Endothelial cell of umbilical vein (primary cell): ENCODE data around the gene ZMIZ2. TPM values are rescaled to one million over a fixed set of nuclear protein-coding genes. Genes with fewer than 3 reads are reported as not detected.

Experiments
- BruUV-seq: library from RNA; stranded (reverse); fragments of 400-500 nt; replicated peaks from 2 replicates; lab custom pipeline; 2021; lab: Mats Ljungman, UMichigan
- CTCF ChIA-PET: fragments of 300-600, 350-600 bp; sonication (Branson Sonifier 250); formaldehyde crosslinking; loops from one replicate; lab custom pipeline; 2021; ENCODE audit warnings: antibody characterized with exemption, inconsistent platforms; lab: Charles Lee
- POLR2A ChIA-PET: fragments of 300-600, 350-600 bp; sonication (Branson Sonifier 250); formaldehyde crosslinking; loops from one replicate; lab custom pipeline; 2021; ENCODE audit warnings: antibody characterized with exemption, inconsistent platforms; lab: Charles Lee
- DNase-seq: peaks from one replicate; pipeline ENCODE4 v3.0.0-alpha.2; 2011; ENCODE audit warnings: low read depth, low spot score
- FAIRE-seq: peaks from 2 replicates; lab custom pipeline; 2011; peaks lifted over from hg19 to GRCh38; lab: Jason Lieb, UNC
- H2AFZ ChIP-seq: 2 replicates; pipeline ENCODE4 v1.6.0; 2012; ENCODE audit warnings: low read depth, low read length, control low read depth, inconsistent platforms
- H3K27ac ChIP-seq: 2 replicates; pipeline ENCODE4 v1.5.1; 2011; ENCODE audit warnings: low read depth, mild to moderate bottlenecking, control low read depth, low read length, moderate library complexity; ENCODE audit not compliant: insufficient read depth
- H3K27me3 ChIP-seq, 2 experiments: 2 replicates each; pipeline versions ENCODE4 v1.6.0 to v1.6.1; 2011; ENCODE audit warnings: low read length in 2 of 2, mixed read lengths in 1 of 2; ENCODE audit not compliant: control insufficient read depth in 2 of 2, insufficient read depth in 2 of 2
- H3K36me3 ChIP-seq, 2 experiments: 2 replicates in 1 of 2; 3 replicates in 1 of 2; pipeline ENCODE4 v1.5.1; 2011; ENCODE audit warnings: low read length in 2 of 2, mild to moderate bottlenecking in 1 of 2, moderate library complexity in 1 of 2; ENCODE audit not compliant: control insufficient read depth in 2 of 2, insufficient read depth in 2 of 2; ENCODE audit errors: extremely low read depth in 1 of 2
- H3K4me1 ChIP-seq: 3 replicates; pipeline ENCODE4 v1.5.1; 2011; ENCODE audit warnings: mild to moderate bottlenecking, low read length; ENCODE audit not compliant: control insufficient read depth, insufficient read depth; ENCODE audit errors: extremely low read depth
- H3K4me2 ChIP-seq: 2 replicates; pipeline ENCODE4 v1.6.1; 2011; ENCODE audit warnings: low read length, control low read depth, mixed read lengths; ENCODE audit not compliant: insufficient read depth
- H3K4me3 ChIP-seq, 3 experiments: fragments of 200-600 bp in 1 of 3; sonication (generic), shearing (Covaris generic) in 1 of 3; replicated peaks in 1 of 3; 2 replicates each; pipeline ENCODE4 v1.5.1; 2011 to 2016; ENCODE audit warnings: control low read depth in 3 of 3, low read length in 3 of 3, mild to moderate bottlenecking in 2 of 3, inconsistent platforms in 1 of 3, low read depth in 1 of 3, moderate library complexity in 1 of 3; ENCODE audit not compliant: insufficient read depth in 1 of 3
- H3K79me2 ChIP-seq: 2 replicates; pipeline ENCODE4 v1.6.0; 2012; ENCODE audit warnings: low read length, inconsistent platforms; ENCODE audit not compliant: control insufficient read depth, insufficient read depth
- H3K9ac ChIP-seq: replicated peaks from 2 replicates; pipeline ENCODE3; 2011; ENCODE audit warnings: low read length, control low read depth; ENCODE audit not compliant: insufficient read depth; ENCODE audit errors: extremely low read depth
- H3K9me1 ChIP-seq: replicated peaks from 3 replicates; pipeline ENCODE4 v1.6.0; 2011; ENCODE audit warnings: mild to moderate bottlenecking, low read length; ENCODE audit not compliant: control insufficient read depth, insufficient read depth; ENCODE audit errors: extremely low read depth
- H3K9me3 ChIP-seq: replicated peaks from 2 replicates; pipeline ENCODE4 v1.5.1; 2012; ENCODE audit warnings: low read length, inconsistent platforms; ENCODE audit not compliant: control insufficient read depth, insufficient read depth
- H4K20me1 ChIP-seq: replicated peaks from 2 replicates; pipeline ENCODE3; 2011; ENCODE audit warnings: mild to moderate bottlenecking, low read length; ENCODE audit not compliant: control insufficient read depth, insufficient read depth; ENCODE audit errors: extremely low read depth
- EZH2 ChIP-seq: IDR thresholded peaks from 2 replicates; pipeline ENCODE4 v1.6.1; 2012; ENCODE audit warnings: borderline replicate concordance, low read depth, mild to moderate bottlenecking, moderate library complexity, low read length, inconsistent platforms; ENCODE audit not compliant: severe bottlenecking
- FOS ChIP-seq: IDR thresholded peaks from 2 replicates; pipeline ENCODE4 v1.6.1; 2011; ENCODE audit warnings: mild to moderate bottlenecking, low read length, moderate library complexity, borderline replicate concordance; ENCODE audit not compliant: insufficient read depth
- GATA2 ChIP-seq: IDR thresholded peaks from 2 replicates; pipeline ENCODE4 v1.7.0; 2011; ENCODE audit warnings: low read depth, mild to moderate bottlenecking, moderate library complexity, mixed read lengths, low read length; ENCODE audit not compliant: insufficient read length, insufficient read depth
- JUN ChIP-seq: IDR thresholded peaks from 2 replicates; pipeline ENCODE4 v1.6.1; 2011; ENCODE audit warnings: borderline replicate concordance, low read depth; ENCODE audit not compliant: insufficient read length, insufficient read depth
- MYC ChIP-seq: IDR thresholded peaks from one replicate; pipeline ENCODE4 v1.6.1; 2011; ENCODE audit warnings: mild to moderate bottlenecking, low read depth, low read length
- POLR2A ChIP-seq: IDR thresholded peaks from 2 replicates; pipeline ENCODE4 v1.6.1; 2012; ENCODE audit warnings: low read depth, mild to moderate bottlenecking, control low read depth, low read length
- POLR2AphosphoS5 ChIP-seq: IDR thresholded peaks from 2 replicates; pipeline ENCODE4 v1.6.1; 2012; ENCODE audit warnings: low read depth, mild to moderate bottlenecking, control low read depth, low read length, moderate library complexity; ENCODE audit not compliant: insufficient read depth
- dilution Hi-C: fragments of 300-500 bp; cut with MboI; formaldehyde crosslinking; loops from one replicate; pipeline ENCODE4 v1.15.0; 2019; ENCODE audit warnings: low sequenced_read_pairs; ENCODE audit not compliant: extremely low pct_ligation_motif_present
- intact Hi-C: fragments of 100-400 bp; cut with micrococcal nuclease; formaldehyde crosslinking; loops from one replicate; pipeline ENCODE4 v1.10.0; 2022
- polyA plus RNA-seq, 4 experiments: library from polyadenylated mRNA; depleted of rRNA in 3 of 4; stranded (reverse) in 3 of 4; unstranded in 1 of 4; fragments of >200 nt; gene quantifications; 2 replicates each; pipeline versions ENCODE4 v1.2.1 to v1.2.3, GENCODE V29; 2011 to 2012; ENCODE audit warnings: missing spikeins in 1 of 4
- total RNA-seq: library from RNA; stranded (reverse); gene quantifications from 2 replicates; pipeline ENCODE4 v1.2.3, GENCODE V29; 2021
- TF ChIP-seq, protein P1 (sequence below): IDR thresholded peaks from 2 replicates; pipeline ENCODE4 v1.6.1; 2011; ENCODE audit not compliant: insufficient read depth, insufficient read length
- TF ChIP-seq, protein P2 (sequence below), 2 donors: IDR thresholded peaks; 1 replicate in 1 of 2; 2 replicates in 1 of 2; pipeline ENCODE4 v1.5.1; 2011; ENCODE audit warnings: low read length in 2 of 2, mild to moderate bottlenecking in 2 of 2, moderate library complexity in 2 of 2, control low read depth in 1 of 2, inconsistent platforms in 1 of 2, low read depth in 1 of 2; ENCODE audit not compliant: insufficient read depth in 1 of 2; ENCODE audit errors: extremely low read depth in 1 of 2

The ZMIZ2 gene
- total and polyA plus RNA-seq, 2 donors (not counting 3 experiments of a cell fraction or from before 2014, with no cell fraction given): 30.6 to 87.5 TPM

DNA sequence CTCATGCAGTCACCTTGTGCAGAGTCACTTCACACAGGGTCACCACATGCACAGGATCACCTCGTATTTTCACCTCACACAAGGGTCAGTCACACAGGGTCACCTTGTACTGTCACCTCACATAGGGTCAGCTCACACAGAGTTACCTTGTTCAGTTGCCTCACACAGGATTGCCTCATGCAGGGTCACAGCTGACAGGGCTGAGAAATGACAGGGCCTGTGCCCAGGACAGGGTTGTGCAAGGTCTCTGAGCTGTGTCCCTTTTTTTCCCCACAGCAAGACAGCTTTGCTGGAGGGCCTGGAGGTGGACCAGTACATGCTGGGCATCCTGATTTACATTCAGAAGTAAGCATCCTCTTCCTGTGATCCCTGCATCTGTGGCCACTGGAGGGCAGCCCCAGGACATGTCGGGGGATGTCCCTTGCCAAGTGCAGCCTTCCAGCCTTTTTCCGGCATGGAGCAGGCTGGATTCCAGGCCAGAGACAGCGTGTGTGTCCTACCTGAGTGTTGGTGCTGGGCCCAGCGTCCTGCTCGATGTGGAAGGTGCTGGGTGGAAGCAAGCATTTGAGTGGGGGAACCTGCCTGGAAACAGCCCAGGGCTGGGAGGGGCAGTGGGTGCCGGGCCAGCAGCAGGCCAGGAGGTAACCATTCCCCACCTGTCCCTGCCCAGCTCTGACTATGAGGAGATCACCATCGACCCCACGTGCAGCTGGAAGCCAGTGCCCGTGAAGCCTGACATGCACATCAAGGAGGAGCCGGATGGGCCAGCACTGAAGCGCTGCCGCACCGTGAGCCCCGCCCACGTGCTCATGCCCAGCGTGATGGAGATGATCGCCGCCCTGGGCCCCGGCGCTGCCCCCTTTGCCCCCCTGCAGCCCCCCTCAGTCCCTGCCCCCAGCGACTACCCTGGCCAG is 16.3 kb downstream of the ZMIZ2 start:
- DNase-seq: no peak

More for the DNA sequence above, 16.3 kb downstream of the ZMIZ2 start:
- no peak overlapping the region for H3K4me2 ChIP-seq
- intact Hi-C loops (no loop called here), dilution Hi-C loops (no loop called here)
- TF ChIP-seq POLR2AphosphoS5: no peak
- no peak for TF ChIP-seq MYC
- TF ChIP-seq, protein P1, sequence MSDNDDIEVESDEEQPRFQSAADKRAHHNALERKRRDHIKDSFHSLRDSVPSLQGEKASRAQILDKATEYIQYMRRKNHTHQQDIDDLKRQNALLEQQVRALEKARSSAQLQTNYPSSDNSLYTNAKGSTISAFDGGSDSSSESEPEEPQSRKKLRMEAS: no peak
- TF ChIP-seq EZH2: no peak
- no peak for TF ChIP-seq JUN
- TF ChIP-seq POLR2A: no peak
- TF ChIP-seq GATA2: no peak
- TF ChIP-seq, protein P2, sequence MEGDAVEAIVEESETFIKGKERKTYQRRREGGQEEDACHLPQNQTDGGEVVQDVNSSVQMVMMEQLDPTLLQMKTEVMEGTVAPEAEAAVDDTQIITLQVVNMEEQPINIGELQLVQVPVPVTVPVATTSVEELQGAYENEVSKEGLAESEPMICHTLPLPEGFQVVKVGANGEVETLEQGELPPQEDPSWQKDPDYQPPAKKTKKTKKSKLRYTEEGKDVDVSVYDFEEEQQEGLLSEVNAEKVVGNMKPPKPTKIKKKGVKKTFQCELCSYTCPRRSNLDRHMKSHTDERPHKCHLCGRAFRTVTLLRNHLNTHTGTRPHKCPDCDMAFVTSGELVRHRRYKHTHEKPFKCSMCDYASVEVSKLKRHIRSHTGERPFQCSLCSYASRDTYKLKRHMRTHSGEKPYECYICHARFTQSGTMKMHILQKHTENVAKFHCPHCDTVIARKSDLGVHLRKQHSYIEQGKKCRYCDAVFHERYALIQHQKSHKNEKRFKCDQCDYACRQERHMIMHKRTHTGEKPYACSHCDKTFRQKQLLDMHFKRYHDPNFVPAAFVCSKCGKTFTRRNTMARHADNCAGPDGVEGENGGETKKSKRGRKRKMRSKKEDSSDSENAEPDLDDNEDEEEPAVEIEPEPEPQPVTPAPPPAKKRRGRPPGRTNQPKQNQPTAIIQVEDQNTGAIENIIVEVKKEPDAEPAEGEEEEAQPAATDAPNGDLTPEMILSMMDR (IDR thresholded peaks at IDR 0.05; ENCODE audit: extremely low read depth in 1 of 2, insufficient read depth in 1 of 2, low read depth in 1 of 2, low read length in 2 of 2): no peak
- no peak for TF ChIP-seq FOS
- BruUV-seq: no TSS peak
- ChIA-PET CTCF (interaction anchor here (0.9 to 1.1 kb wide), 3 partner anchors 12 to 82 kb away, joined by 3 to 4 read pairs (median 3); no protein-coding TSS in a partner anchor), POLR2A (interaction anchor here (0.6 kb wide), 1 partner anchor 32 kb away, joined by 5 read pairs; no protein-coding TSS in a partner anchor)
- no peaks in the 10 kb centered on the region for H3K79me2 ChIP-seq
- no peak overlapping the region for H3K27ac ChIP-seq
- H3K9me1 ChIP-seq: no peaks in the 10 kb centered on the region
- no peaks in the 10 kb centered on the region for H4K20me1 ChIP-seq
- no peak overlapping the region for H3K9ac ChIP-seq
- H3K27me3 ChIP-seq: no peaks in the 10 kb centered on the region
- H3K4me3 ChIP-seq: no peak overlapping the region
- no peaks in the 10 kb centered on the region for H3K9me3 ChIP-seq
- peaks cover 7 to 72% of the 10 kb centered on the region in 2 experiments for H3K36me3 ChIP-seq
- H2AFZ ChIP-seq: no peak overlapping the region
- no peak for FAIRE-seq
- no peaks in the 10 kb centered on the region for H3K4me1 ChIP-seq
